Measurements from ENCODE around the gene COL16A1.

COL16A1 gene

GRCh38 chr1:31718327-31718897 is 14.6 kb upstream of the COL16A1 start:
- Histone ChIP-seq H3K9ac (ENCODE audit: low read depth, low read length) (no peak overlapping the region), H3K27me3 (ENCODE audit: insufficient read depth, low read length, poor library complexity) (peaks cover 7% of the 10 kb centered on the region), H2AFZ (ENCODE audit: low read depth, low read length) (no peak overlapping the region), H3K4me3 (ENCODE audit: low read depth in 1 of 2, low read length in 2 of 2) (no peak overlapping the region), H3K9me3 (ENCODE audit: insufficient read depth, low read length, severe bottlenecking) (no peaks in the 10 kb centered on the region), H4K20me1 (ENCODE audit: insufficient read depth, low read length) (peaks cover 7% of the 10 kb centered on the region; the same call in 1 of the 2 replicates), H3K79me2 (ENCODE audit: insufficient read depth, low read length) (no peaks in the 10 kb centered on the region), H3K27ac (ENCODE audit: low read length) (no peak overlapping the region), H3K4me1 (ENCODE audit: insufficient read depth, low read length) (no peaks in the 10 kb centered on the region), H3K4me2 (ENCODE audit: insufficient read depth, low read length) (no peak overlapping the region), H3K36me3 (ENCODE audit: insufficient read depth, low read length) (no peaks in the 10 kb centered on the region)
- ATAC-seq (ENCODE audit: insufficient read depth, low read depth) (no peak), DNase-seq (no peak)
- TF ChIP-seq, protein P1, sequence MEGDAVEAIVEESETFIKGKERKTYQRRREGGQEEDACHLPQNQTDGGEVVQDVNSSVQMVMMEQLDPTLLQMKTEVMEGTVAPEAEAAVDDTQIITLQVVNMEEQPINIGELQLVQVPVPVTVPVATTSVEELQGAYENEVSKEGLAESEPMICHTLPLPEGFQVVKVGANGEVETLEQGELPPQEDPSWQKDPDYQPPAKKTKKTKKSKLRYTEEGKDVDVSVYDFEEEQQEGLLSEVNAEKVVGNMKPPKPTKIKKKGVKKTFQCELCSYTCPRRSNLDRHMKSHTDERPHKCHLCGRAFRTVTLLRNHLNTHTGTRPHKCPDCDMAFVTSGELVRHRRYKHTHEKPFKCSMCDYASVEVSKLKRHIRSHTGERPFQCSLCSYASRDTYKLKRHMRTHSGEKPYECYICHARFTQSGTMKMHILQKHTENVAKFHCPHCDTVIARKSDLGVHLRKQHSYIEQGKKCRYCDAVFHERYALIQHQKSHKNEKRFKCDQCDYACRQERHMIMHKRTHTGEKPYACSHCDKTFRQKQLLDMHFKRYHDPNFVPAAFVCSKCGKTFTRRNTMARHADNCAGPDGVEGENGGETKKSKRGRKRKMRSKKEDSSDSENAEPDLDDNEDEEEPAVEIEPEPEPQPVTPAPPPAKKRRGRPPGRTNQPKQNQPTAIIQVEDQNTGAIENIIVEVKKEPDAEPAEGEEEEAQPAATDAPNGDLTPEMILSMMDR (IDR thresholded peaks at IDR 0.05; ENCODE audit: borderline replicate concordance, extremely low read depth, low read length, poor library complexity, severe bottlenecking): no peak
- TF ChIP-seq EZH2 (IDR thresholded peaks at IDR 0.05; ENCODE audit: borderline replicate concordance, low read depth, low read length, severe bottlenecking): no peak

DNA sequence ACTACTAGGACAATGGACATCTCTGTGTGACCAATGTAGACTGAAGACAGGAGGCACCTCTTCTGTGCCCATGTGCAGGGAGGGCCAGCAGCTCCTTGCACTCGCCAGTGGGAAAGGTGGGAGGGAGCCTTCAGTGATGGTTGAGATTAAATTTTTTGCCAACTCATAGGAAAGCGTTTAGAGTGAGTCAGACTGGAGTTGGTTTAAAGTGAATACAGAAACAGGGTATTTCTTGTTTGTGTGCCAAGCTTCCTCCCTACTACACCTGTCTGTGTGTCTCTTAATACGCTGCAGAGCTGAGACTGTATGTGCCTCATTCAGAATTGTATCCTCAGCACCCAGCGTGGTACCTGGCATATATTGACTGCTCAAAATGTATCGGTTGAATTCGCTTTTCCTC is 13.5 kb upstream of the COL16A1 start:
- H4K20me1 ChIP-seq (ENCODE audit: insufficient read depth, low read length): 0 out of 2 replicates have a peak, but pooled peaks cover 3% of the 10 kb centered on the region
- no peak overlapping the region for H2AFZ ChIP-seq (ENCODE audit: low read depth, low read length)
- no peaks in the 10 kb centered on the region for H3K79me2 ChIP-seq (ENCODE audit: insufficient read depth, low read length)
- H3K27ac ChIP-seq (ENCODE audit: low read length): no peak overlapping the region
- DNase-seq (no peak), ATAC-seq (ENCODE audit: insufficient read depth, low read depth) (no peak)
- H3K4me2 ChIP-seq (ENCODE audit: insufficient read depth, low read length): no peak overlapping the region
- no peak overlapping the region for H3K4me3 ChIP-seq (ENCODE audit: low read depth in 1 of 2, low read length in 2 of 2)
- H3K4me1 ChIP-seq (ENCODE audit: insufficient read depth, low read length): no peaks in the 10 kb centered on the region
- H3K9me3 ChIP-seq (ENCODE audit: insufficient read depth, low read length, severe bottlenecking): no peaks in the 10 kb centered on the region
- H3K27me3 ChIP-seq (ENCODE audit: insufficient read depth, low read length, poor library complexity): peaks cover 14% of the 10 kb centered on the region
- no peak overlapping the region for H3K9ac ChIP-seq (ENCODE audit: low read depth, low read length)
- H3K36me3 ChIP-seq (ENCODE audit: insufficient read depth, low read length): no peaks in the 10 kb centered on the region
- TF ChIP-seq, protein P1 (IDR thresholded peaks at IDR 0.05; ENCODE audit: borderline replicate concordance, extremely low read depth, low read length, poor library complexity, severe bottlenecking): no peak
- TF ChIP-seq EZH2 (IDR thresholded peaks at IDR 0.05; ENCODE audit: borderline replicate concordance, low read depth, low read length, severe bottlenecking): no peak

DNA sequence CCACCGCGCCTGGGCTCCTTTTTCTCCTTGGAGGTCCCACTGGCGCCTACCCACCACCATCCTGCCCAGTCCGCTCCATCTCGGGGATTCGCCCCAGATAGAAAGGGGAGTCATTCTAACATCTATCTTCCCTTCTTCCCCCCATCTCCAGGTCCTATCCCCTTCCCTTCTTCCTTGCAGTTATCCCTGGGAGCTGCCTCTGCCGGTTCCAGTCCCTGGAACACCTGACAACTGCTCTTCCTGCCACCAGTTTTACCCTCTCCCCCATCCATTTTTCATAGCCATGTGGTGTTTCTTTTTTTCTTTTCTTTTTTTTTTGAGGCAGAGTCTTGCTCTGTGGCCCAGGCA is 12.0 kb upstream of the COL16A1 start:
- Histone ChIP-seq H3K4me2 (ENCODE audit: insufficient read depth, low read length) (no peak overlapping the region), H3K36me3 (ENCODE audit: insufficient read depth, low read length) (no peaks in the 10 kb centered on the region), H4K20me1 (ENCODE audit: insufficient read depth, low read length) (0 out of 2 replicates have a peak, but pooled peaks cover 3% of the 10 kb centered on the region), H3K9me3 (ENCODE audit: insufficient read depth, low read length, severe bottlenecking) (no peaks in the 10 kb centered on the region), H3K79me2 (ENCODE audit: insufficient read depth, low read length) (no peaks in the 10 kb centered on the region), H3K4me1 (ENCODE audit: insufficient read depth, low read length) (no peaks in the 10 kb centered on the region), H3K27me3 (ENCODE audit: insufficient read depth, low read length, poor library complexity) (peaks cover 14% of the 10 kb centered on the region), H2AFZ (ENCODE audit: low read depth, low read length) (no peak overlapping the region), H3K9ac (ENCODE audit: low read depth, low read length) (no peak overlapping the region), H3K27ac (ENCODE audit: low read length) (no peak overlapping the region), H3K4me3 (ENCODE audit: low read depth in 1 of 2, low read length in 2 of 2) (no peak overlapping the region)
- ATAC-seq (ENCODE audit: insufficient read depth, low read depth): no peak
- TF ChIP-seq, protein P1 (IDR thresholded peaks at IDR 0.05; ENCODE audit: borderline replicate concordance, extremely low read depth, low read length, poor library complexity, severe bottlenecking): no peak
- TF ChIP-seq EZH2 (IDR thresholded peaks at IDR 0.05; ENCODE audit: borderline replicate concordance, low read depth, low read length, severe bottlenecking): no peak
- no peak for DNase-seq
